Measurements from ENCODE around the gene DCLK1.

Gene DCLK1

GRCh38 chr13:35872369-35872768, 258.8 kb downstream of the DCLK1 start:
- Histone ChIP-seq H3K4me1 (ENCODE audit: insufficient read depth, poor library complexity, severe bottlenecking) (no peaks in the 10 kb centered on the region), H3K27ac (ENCODE audit: poor library complexity, severe bottlenecking) (no peak overlapping the region), H3K9me3 (ENCODE audit: severe bottlenecking) (no peaks in the 10 kb centered on the region), H3K4me3 (ENCODE audit: severe bottlenecking) (no peak overlapping the region), H3K36me3 (ENCODE audit: low read depth) (no peaks in the 10 kb centered on the region), H3K27me3 (ENCODE audit: insufficient read depth, poor library complexity, severe bottlenecking) (no peaks in the 10 kb centered on the region)
- ATAC-seq (ENCODE audit: low read depth) (no peak), DNase-seq (ENCODE audit: low spot score) (no peak)
- TF ChIP-seq, protein P1, sequence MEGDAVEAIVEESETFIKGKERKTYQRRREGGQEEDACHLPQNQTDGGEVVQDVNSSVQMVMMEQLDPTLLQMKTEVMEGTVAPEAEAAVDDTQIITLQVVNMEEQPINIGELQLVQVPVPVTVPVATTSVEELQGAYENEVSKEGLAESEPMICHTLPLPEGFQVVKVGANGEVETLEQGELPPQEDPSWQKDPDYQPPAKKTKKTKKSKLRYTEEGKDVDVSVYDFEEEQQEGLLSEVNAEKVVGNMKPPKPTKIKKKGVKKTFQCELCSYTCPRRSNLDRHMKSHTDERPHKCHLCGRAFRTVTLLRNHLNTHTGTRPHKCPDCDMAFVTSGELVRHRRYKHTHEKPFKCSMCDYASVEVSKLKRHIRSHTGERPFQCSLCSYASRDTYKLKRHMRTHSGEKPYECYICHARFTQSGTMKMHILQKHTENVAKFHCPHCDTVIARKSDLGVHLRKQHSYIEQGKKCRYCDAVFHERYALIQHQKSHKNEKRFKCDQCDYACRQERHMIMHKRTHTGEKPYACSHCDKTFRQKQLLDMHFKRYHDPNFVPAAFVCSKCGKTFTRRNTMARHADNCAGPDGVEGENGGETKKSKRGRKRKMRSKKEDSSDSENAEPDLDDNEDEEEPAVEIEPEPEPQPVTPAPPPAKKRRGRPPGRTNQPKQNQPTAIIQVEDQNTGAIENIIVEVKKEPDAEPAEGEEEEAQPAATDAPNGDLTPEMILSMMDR (IDR thresholded peaks at IDR 0.05; ENCODE audit: poor library complexity, severe bottlenecking), result no peak

DNA sequence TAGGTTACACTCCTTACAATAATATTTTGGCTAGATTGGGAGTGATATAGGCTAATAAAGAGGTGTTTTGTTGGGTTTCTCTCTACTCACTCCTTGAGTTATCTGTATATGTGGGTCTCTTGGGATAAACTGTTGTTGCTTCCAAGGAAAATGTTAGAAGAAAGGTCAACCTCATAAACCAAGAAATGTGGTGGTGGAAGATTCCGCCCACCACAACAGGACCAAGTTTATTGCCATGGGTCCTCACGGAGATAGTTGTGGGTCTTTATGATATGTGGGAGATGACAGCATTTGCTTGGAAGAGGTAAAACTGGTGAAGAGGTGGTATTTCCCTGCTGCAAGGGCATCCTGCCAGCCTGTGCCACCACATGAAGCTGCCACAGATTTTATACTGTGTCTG, 259.6 kb downstream of the DCLK1 start:
- Histone ChIP-seq H3K36me3 (ENCODE audit: low read depth) (no peaks in the 10 kb centered on the region), H3K27ac (ENCODE audit: poor library complexity, severe bottlenecking) (no peak overlapping the region), H3K9me3 (ENCODE audit: severe bottlenecking) (no peaks in the 10 kb centered on the region), H3K4me3 (ENCODE audit: severe bottlenecking) (no peak overlapping the region), H3K4me1 (ENCODE audit: insufficient read depth, poor library complexity, severe bottlenecking) (no peaks in the 10 kb centered on the region), H3K27me3 (ENCODE audit: insufficient read depth, poor library complexity, severe bottlenecking) (no peaks in the 10 kb centered on the region)
- TF ChIP-seq, protein P1 (IDR thresholded peaks at IDR 0.05; ENCODE audit: poor library complexity, severe bottlenecking), result no peak
- ATAC-seq (ENCODE audit: low read depth) (no peak), DNase-seq (ENCODE audit: low spot score) (no peak)

- no peak overlapping the region for H3K27ac ChIP-seq (ENCODE audit: poor library complexity, severe bottlenecking)
- TF ChIP-seq, protein P1 (IDR thresholded peaks at IDR 0.05; ENCODE audit: poor library complexity, severe bottlenecking), result no peak
- H3K9me3 ChIP-seq (ENCODE audit: severe bottlenecking), result no peaks in the 10 kb centered on the region
- H3K36me3 ChIP-seq (ENCODE audit: low read depth), result no peaks in the 10 kb centered on the region
- no peaks in the 10 kb centered on the region for H3K27me3 ChIP-seq (ENCODE audit: insufficient read depth, poor library complexity, severe bottlenecking)
- ATAC-seq (ENCODE audit: low read depth), result no peak
- no peak for DNase-seq (ENCODE audit: low spot score)
- H3K4me1 ChIP-seq (ENCODE audit: insufficient read depth, poor library complexity, severe bottlenecking), result no peaks in the 10 kb centered on the region
- no peak overlapping the region for H3K4me3 ChIP-seq (ENCODE audit: severe bottlenecking)
Measured at GRCh38 chr13:35866801-35867200, 264.4 kb downstream of the DCLK1 start.

- Histone ChIP-seq H3K4me1 (ENCODE audit: insufficient read depth, poor library complexity, severe bottlenecking) (no peaks in the 10 kb centered on the region), H3K4me3 (ENCODE audit: severe bottlenecking) (no peak overlapping the region), H3K9me3 (ENCODE audit: severe bottlenecking) (no peaks in the 10 kb centered on the region), H3K27ac (ENCODE audit: poor library complexity, severe bottlenecking) (no peak overlapping the region), H3K36me3 (ENCODE audit: low read depth) (no peaks in the 10 kb centered on the region), H3K27me3 (ENCODE audit: insufficient read depth, poor library complexity, severe bottlenecking) (no peaks in the 10 kb centered on the region)
- TF ChIP-seq, protein P1 (IDR thresholded peaks at IDR 0.05; ENCODE audit: poor library complexity, severe bottlenecking), result no peak
- ATAC-seq (ENCODE audit: low read depth) (no peak), DNase-seq (ENCODE audit: low spot score) (no peak)
Measured at GRCh38 chr13:35865341-35866240, 265.6 kb downstream of the DCLK1 start.

DNA sequence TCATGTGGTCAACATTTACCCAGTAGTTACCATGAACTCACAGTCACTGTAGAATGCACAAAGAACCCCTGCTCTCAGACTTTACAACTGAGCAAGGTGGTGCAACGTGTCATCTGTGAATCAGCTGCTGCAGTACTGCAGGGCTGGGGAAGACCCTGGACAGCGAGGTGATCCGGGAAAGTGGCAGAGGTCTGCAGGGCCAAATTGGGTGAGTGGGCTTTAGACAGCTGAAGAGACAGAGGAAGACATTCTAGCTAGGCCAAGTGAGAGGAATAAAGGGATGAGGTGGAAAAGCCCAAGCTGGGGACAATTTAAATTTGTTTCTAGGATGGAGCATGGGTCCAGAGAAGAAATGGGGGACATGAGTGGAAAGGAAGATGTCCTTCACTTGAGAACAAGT, 270.5 kb downstream of the DCLK1 start:
- Histone ChIP-seq H3K27ac (ENCODE audit: poor library complexity, severe bottlenecking) (no peak overlapping the region), H3K27me3 (ENCODE audit: insufficient read depth, poor library complexity, severe bottlenecking) (no peaks in the 10 kb centered on the region), H3K9me3 (ENCODE audit: severe bottlenecking) (no peaks in the 10 kb centered on the region), H3K4me1 (ENCODE audit: insufficient read depth, poor library complexity, severe bottlenecking) (peaks cover 4% of the 10 kb centered on the region), H3K4me3 (ENCODE audit: severe bottlenecking) (no peak overlapping the region), H3K36me3 (ENCODE audit: low read depth) (no peaks in the 10 kb centered on the region)
- TF ChIP-seq, protein P1 (IDR thresholded peaks at IDR 0.05; ENCODE audit: poor library complexity, severe bottlenecking), result no peak
- no peak for DNase-seq (ENCODE audit: low spot score)
- no peak for ATAC-seq (ENCODE audit: low read depth)
